Neuronal stem cell (in vitro differentiated cells): Measurements from ENCODE around the gene NR3C1.

Experiments used
- DNase-seq: peaks from one replicate; pipeline ENCODE4 v3.0.0-alpha.2; 2013; ENCODE audit warnings: low spot score
- H2AFZ ChIP-seq: one replicate; pipeline ENCODE4 v1.6.1; 2013; ENCODE audit warnings: mild to moderate bottlenecking, low read length, inconsistent platforms
- H2AK5ac ChIP-seq: 2 replicates; pipeline ENCODE4 v1.6.1; 2013; ENCODE audit warnings: low read depth, mild to moderate bottlenecking, inconsistent platforms, low read length, moderate library complexity, mixed read lengths
- H2BK120ac ChIP-seq: 2 replicates; pipeline ENCODE4 v1.6.1; 2013; ENCODE audit warnings: low read depth, mild to moderate bottlenecking, inconsistent platforms, low read length, moderate library complexity, mixed read lengths
- H2BK12ac ChIP-seq: one replicate; pipeline ENCODE4 v1.6.1; 2013; ENCODE audit warnings: low read length, inconsistent platforms
- H2BK15ac ChIP-seq: 2 replicates; pipeline ENCODE4 v1.6.1; 2013; ENCODE audit warnings: mild to moderate bottlenecking, low read length, inconsistent platforms, mixed read lengths
- H2BK5ac ChIP-seq: one replicate; pipeline ENCODE4 v1.6.1; 2013; ENCODE audit warnings: inconsistent platforms, mild to moderate bottlenecking, low read length, moderate library complexity
- H3K14ac ChIP-seq: one replicate; pipeline ENCODE4 v1.6.1; 2013; ENCODE audit warnings: low read length, inconsistent platforms
- H3K18ac ChIP-seq: 2 replicates; pipeline ENCODE4 v1.6.1; 2013; ENCODE audit warnings: low read length, inconsistent platforms
- H3K23ac ChIP-seq: 2 replicates; pipeline ENCODE4 v1.6.1; 2013; ENCODE audit warnings: low read depth, mild to moderate bottlenecking, mixed read lengths, low read length, inconsistent platforms; ENCODE audit not compliant: poor library complexity
- H3K27ac ChIP-seq: replicated peaks from 3 replicates; pipeline ENCODE4 v1.5.1; 2013; ENCODE audit warnings: low read length, inconsistent platforms
- H3K27me3 ChIP-seq, 3 experiments: 2 replicates each; pipeline ENCODE4 v1.6.1; 2013; ENCODE audit warnings: low read length in 3 of 3, mild to moderate bottlenecking in 2 of 3, inconsistent platforms in 1 of 3, low read depth in 1 of 3, mixed read lengths in 1 of 3, moderate library complexity in 1 of 3; ENCODE audit not compliant: control insufficient read depth in 3 of 3, insufficient read depth in 3 of 3
- H3K36me3 ChIP-seq, 2 donors: replicated peaks in 1 of 2; 2 replicates each; pipeline ENCODE4 v1.6.1; 2013; ENCODE audit warnings: low read length in 2 of 2; ENCODE audit not compliant: control insufficient read depth in 2 of 2, insufficient read depth in 2 of 2
- H3K4ac ChIP-seq: 2 replicates; pipeline ENCODE4 v1.6.1; 2013; ENCODE audit warnings: inconsistent platforms, mild to moderate bottlenecking, low read length, moderate library complexity
- H3K4me1 ChIP-seq, 2 donors: 1 replicate in 1 of 2; 2 replicates in 1 of 2; pipeline ENCODE4 v1.6.1; 2013; ENCODE audit warnings: low read length in 2 of 2, low read depth in 1 of 2; ENCODE audit not compliant: control insufficient read depth in 2 of 2, insufficient read depth in 1 of 2
- H3K4me2 ChIP-seq: one replicate; pipeline ENCODE4 v1.6.1; 2013; ENCODE audit warnings: mild to moderate bottlenecking, low read length, inconsistent platforms; ENCODE audit not compliant: insufficient read depth, poor library complexity, severe bottlenecking
- H3K4me3 ChIP-seq, 2 donors: 2 replicates each; pipeline ENCODE4 v1.5.1; 2013; ENCODE audit warnings: low read length in 2 of 2, mild to moderate bottlenecking in 2 of 2, inconsistent platforms in 1 of 2, moderate library complexity in 1 of 2
- H3K79me1 ChIP-seq: one replicate; pipeline ENCODE4 v1.6.1; 2013; ENCODE audit warnings: low read depth, mild to moderate bottlenecking, inconsistent platforms, low read length, moderate library complexity
- H3K9ac ChIP-seq: one replicate; pipeline ENCODE4 v1.6.1; 2013; ENCODE audit warnings: mild to moderate bottlenecking, low read depth, low read length, inconsistent platforms; ENCODE audit not compliant: poor library complexity
- H3K9me3 ChIP-seq, 2 donors: replicated peaks in 1 of 2; 2 replicates each; pipeline versions ENCODE3 to v1.6.1; 2013; ENCODE audit warnings: low read length in 2 of 2, mild to moderate bottlenecking in 2 of 2, inconsistent platforms in 1 of 2, low read depth in 1 of 2, mixed read lengths in 1 of 2, moderate library complexity in 1 of 2; ENCODE audit not compliant: control insufficient read depth in 2 of 2, insufficient read depth in 1 of 2
- H4K8ac ChIP-seq: one replicate; pipeline ENCODE4 v1.6.1; 2013; ENCODE audit warnings: low read depth, mild to moderate bottlenecking, inconsistent platforms, low read length, moderate library complexity
- H4K91ac ChIP-seq: one replicate; pipeline ENCODE4 v1.6.1; 2013; ENCODE audit warnings: low read length, low read depth, mild to moderate bottlenecking, inconsistent platforms; ENCODE audit not compliant: poor library complexity
- WGBS, 2 donors: extraction: QIAGEN DNeasy Blood & Tissue Kit; methylation state at CpG; one replicate each; pipeline ENCODE4 v1.1.7; 2013; ENCODE audit warnings: missing lambda C conversion rate in 2 of 2, mixed read lengths in 1 of 2; ENCODE audit not compliant: insufficient read length in 2 of 2, insufficient replicate concordance in 1 of 2; ENCODE audit errors: extremely low coverage in 2 of 2; 5-methylcytosine and 5-hydroxymethylcytosine counted together

Gene NR3C1

GRCh38 chr5:143284002-143284401, 119.5 kb downstream of the NR3C1 start:
- WGBS, 2 donors = no CpG with 5 or more reads among the region's 4 CpGs
- H2AK5ac ChIP-seq = no peak overlapping the region
- H4K91ac ChIP-seq = no peak overlapping the region
- H3K9ac ChIP-seq = no peak overlapping the region
- H3K4ac ChIP-seq = no peak overlapping the region
- no peak overlapping the region for H2BK120ac ChIP-seq
- H3K4me3 ChIP-seq = no peak overlapping the region
- no peak overlapping the region for H2AFZ ChIP-seq
- H3K36me3 ChIP-seq = no peaks in the 10 kb centered on the region
- no peak overlapping the region for H3K4me2 ChIP-seq
- peaks cover 0 to 8% of the 10 kb centered on the region in 2 donors for H3K9me3 ChIP-seq
- H3K27ac ChIP-seq = no peak overlapping the region
- no peak overlapping the region for H3K18ac ChIP-seq
- no peak overlapping the region for H2BK12ac ChIP-seq
- H4K8ac ChIP-seq = no peak overlapping the region
- H3K79me1 ChIP-seq = no peaks in the 10 kb centered on the region
- no peak overlapping the region for H2BK15ac ChIP-seq
- H2BK5ac ChIP-seq = no peak overlapping the region
- H3K23ac ChIP-seq = no peak overlapping the region
- H3K4me1 ChIP-seq = no peaks in the 10 kb centered on the region
- H3K14ac ChIP-seq = no peak overlapping the region
- H3K27me3 ChIP-seq = no peaks in the 10 kb centered on the region
- no peak for DNase-seq

GRCh38 chr5:143281226-143281625, 122.3 kb downstream of the NR3C1 start:
- DNase-seq = no peak
- H3K14ac ChIP-seq = no peak overlapping the region
- no peak overlapping the region for H3K4me3 ChIP-seq
- H2BK120ac ChIP-seq = no peak overlapping the region
- no peak overlapping the region for H2AFZ ChIP-seq
- H4K8ac ChIP-seq = no peak overlapping the region
- H3K27me3 ChIP-seq = no peaks in the 10 kb centered on the region
- H3K36me3 ChIP-seq = no peaks in the 10 kb centered on the region
- no peaks in the 10 kb centered on the region for H3K4me1 ChIP-seq
- no peak overlapping the region for H2BK5ac ChIP-seq
- H4K91ac ChIP-seq = no peak overlapping the region
- H2AK5ac ChIP-seq = no peak overlapping the region
- H3K9ac ChIP-seq = no peak overlapping the region
- no peak overlapping the region for H3K4me2 ChIP-seq
- WGBS, 2 donors = no CpG with 5 or more reads among the region's 3 CpGs
- no peak overlapping the region for H3K18ac ChIP-seq
- H3K79me1 ChIP-seq = no peaks in the 10 kb centered on the region
- no peak overlapping the region for H2BK15ac ChIP-seq
- H3K4ac ChIP-seq = no peak overlapping the region
- H3K9me3 ChIP-seq = peaks cover 0 to 8% of the 10 kb centered on the region in 2 donors
- H3K23ac ChIP-seq = no peak overlapping the region
- H2BK12ac ChIP-seq = no peak overlapping the region
- no peak overlapping the region for H3K27ac ChIP-seq

- no peaks in the 10 kb centered on the region for H3K79me1 ChIP-seq
- no peak for DNase-seq
- no peak overlapping the region for H4K91ac ChIP-seq
- peaks cover 0 to 8% of the 10 kb centered on the region in 2 donors for H3K9me3 ChIP-seq
- H3K4ac ChIP-seq = no peak overlapping the region
- no peak overlapping the region for H3K18ac ChIP-seq
- no peak overlapping the region for H2BK15ac ChIP-seq
- H3K14ac ChIP-seq = no peak overlapping the region
- H3K4me1 ChIP-seq = no peaks in the 10 kb centered on the region
- H2AK5ac ChIP-seq = no peak overlapping the region
- H3K23ac ChIP-seq = no peak overlapping the region
- no peak overlapping the region for H2BK12ac ChIP-seq
- no peak overlapping the region for H3K9ac ChIP-seq
- no peak overlapping the region for H3K4me3 ChIP-seq
- H4K8ac ChIP-seq = no peak overlapping the region
- H3K27me3 ChIP-seq = no peaks in the 10 kb centered on the region
- no peak overlapping the region for H3K4me2 ChIP-seq
- no CpG with 5 or more reads among the region's 2 CpGs for WGBS, 2 donors
- H2BK5ac ChIP-seq = no peak overlapping the region
- H3K27ac ChIP-seq = no peak overlapping the region
- H2AFZ ChIP-seq = no peak overlapping the region
- no peak overlapping the region for H2BK120ac ChIP-seq
- H3K36me3 ChIP-seq = no peaks in the 10 kb centered on the region
Measured at GRCh38 chr5:143279698-143280097, 123.8 kb downstream of the NR3C1 start.

GRCh38 chr5:143277536-143277935, 126.0 kb downstream of the NR3C1 start:
- no peak overlapping the region for H2AFZ ChIP-seq
- no CpG with 5 or more reads among the region's 2 CpGs for WGBS, 2 donors
- no peak overlapping the region for H3K23ac ChIP-seq
- H3K14ac ChIP-seq = no peak overlapping the region
- no peak overlapping the region for H3K9ac ChIP-seq
- no peaks in the 10 kb centered on the region for H3K4me1 ChIP-seq
- H3K27ac ChIP-seq = no peak overlapping the region
- no peak overlapping the region for H4K8ac ChIP-seq
- H3K27me3 ChIP-seq = no peaks in the 10 kb centered on the region
- H2BK5ac ChIP-seq = no peak overlapping the region
- no peak overlapping the region for H3K4ac ChIP-seq
- H3K9me3 ChIP-seq = no peaks in the 10 kb centered on the region
- H3K36me3 ChIP-seq = no peaks in the 10 kb centered on the region
- no peak overlapping the region for H3K4me3 ChIP-seq
- H2BK120ac ChIP-seq = no peak overlapping the region
- no peak overlapping the region for H4K91ac ChIP-seq
- no peak overlapping the region for H3K18ac ChIP-seq
- H2BK12ac ChIP-seq = no peak overlapping the region
- no peak overlapping the region for H2AK5ac ChIP-seq
- no peak for DNase-seq
- H2BK15ac ChIP-seq = no peak overlapping the region
- no peaks in the 10 kb centered on the region for H3K79me1 ChIP-seq
- H3K4me2 ChIP-seq = no peak overlapping the region
